Measurements from ENCODE around the gene RNF217. TPM values are rescaled to one million over a fixed set of nuclear protein-coding genes. Genes with fewer than 3 reads are reported as not detected.
"Not testable (repeated sequence)": the region's sequence is repeated elsewhere in the genome, so short reads cannot be mapped to it uniquely, and the experiment has no call there.

The RNF217 gene
- total RNA-seq, 1 donor from 2014 or later: 8.0 TPM

GRCh38 chr6:125075073-125075472 is 112.8 kb downstream of the RNF217 start:
- ATAC-seq; intact Hi-C loops (cut with DNase I); DNase-seq (ENCODE audit: missing footprints): not testable (repeated sequence)

DNA sequence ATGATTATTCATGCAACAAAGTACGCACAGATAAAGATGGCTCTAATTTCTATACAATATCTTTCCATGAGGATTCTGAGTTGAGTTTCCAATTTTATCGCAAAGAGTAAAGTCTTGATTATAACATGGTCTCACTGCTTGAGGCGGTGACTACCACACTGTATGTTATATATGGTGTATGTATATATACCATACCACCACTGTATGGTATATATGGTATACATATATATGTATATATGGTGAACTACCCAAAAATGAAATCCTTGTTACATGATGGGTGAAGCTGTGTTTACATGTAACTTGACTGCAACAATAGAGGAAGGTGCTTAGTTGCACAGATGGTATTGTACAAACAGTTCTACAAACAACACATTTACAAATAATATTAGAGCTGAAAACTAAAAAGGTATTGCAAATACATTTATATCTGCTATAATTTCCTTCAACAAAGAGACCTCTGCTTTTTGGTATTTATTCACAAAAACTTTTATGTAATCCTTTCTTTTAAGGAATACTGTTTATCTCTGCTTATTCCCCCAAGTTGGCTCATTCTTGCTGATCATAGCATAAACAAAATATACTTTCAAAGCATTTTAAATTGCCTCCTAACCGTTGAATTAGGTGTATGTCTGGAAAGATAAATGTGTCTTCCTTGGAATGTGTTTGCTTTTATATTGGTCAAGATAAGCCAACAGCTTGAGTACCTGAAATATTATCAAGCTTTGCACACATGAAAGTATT is 113.7 kb downstream of the RNF217 start:
- DNase-seq (ENCODE audit: missing footprints) (no peak), ATAC-seq (no peak)
- intact Hi-C loops (cut with DNase I): no loop called here

DNA sequence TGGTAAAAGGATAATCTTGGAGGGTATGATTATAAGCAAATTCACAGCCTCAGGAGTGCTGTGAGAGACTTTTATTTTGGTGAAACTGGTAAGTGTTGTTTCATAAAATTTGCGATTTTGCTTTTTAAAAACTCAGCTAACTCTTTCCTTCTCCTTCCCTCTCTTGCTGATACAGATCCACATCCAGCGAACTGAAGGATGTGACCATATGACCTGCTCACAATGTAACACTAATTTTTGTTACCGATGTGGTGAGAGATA is 114.2 kb downstream of the RNF217 start:
- DNase-seq (ENCODE audit: missing footprints): no peak
- ATAC-seq: no peak
- intact Hi-C loops (cut with DNase I): no loop called here

GRCh38 chr6:125077453-125077852 is 115.2 kb downstream of the RNF217 start:
- ATAC-seq: no peak
- intact Hi-C loops (cut with DNase I): no loop called here

DNA sequence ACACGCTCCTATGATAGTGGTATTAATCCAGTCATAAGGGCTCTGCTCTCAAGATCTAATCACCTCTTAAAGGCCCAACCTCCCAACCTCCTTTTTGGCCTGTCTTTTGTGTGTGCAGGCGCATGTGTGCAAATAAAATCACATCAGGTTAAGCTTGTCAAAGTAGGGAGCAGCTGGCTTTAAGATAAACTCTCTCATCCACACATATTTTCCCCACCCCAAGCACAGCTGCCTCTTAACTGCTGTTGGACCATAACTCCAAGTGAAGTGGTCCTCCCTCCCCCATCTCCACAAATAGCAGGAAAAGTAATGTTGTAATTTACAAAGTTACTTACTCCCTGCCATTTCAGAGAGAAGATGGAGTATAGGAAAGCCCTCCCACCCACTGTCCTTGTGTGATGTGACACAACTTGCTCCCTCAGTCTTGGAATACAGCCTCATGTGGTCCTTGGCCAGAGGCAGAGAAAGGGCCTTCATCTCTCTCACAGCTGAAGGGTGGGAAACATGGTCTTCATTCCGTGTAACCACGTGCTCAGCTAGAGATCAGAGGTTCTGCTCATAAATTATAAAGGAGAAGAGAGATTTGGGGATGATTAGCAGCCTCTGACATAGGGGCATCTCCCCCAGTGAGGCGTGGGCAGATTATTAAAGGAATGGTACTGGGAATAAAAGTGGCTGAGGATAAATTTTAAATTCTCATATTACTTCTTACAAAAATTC is 116.5 kb downstream of the RNF217 start:
- no peak for ATAC-seq
- intact Hi-C loops (cut with DNase I): no loop called here
- no peak for DNase-seq (ENCODE audit: missing footprints)

More at GRCh38 chr6:125077453-125077852, 115.2 kb downstream of the RNF217 start:
- no peak for DNase-seq (ENCODE audit: missing footprints)

- DNase-seq (ENCODE audit: missing footprints) (no peak), ATAC-seq (no peak)
- intact Hi-C loops (cut with DNase I): no loop called here
Observed at GRCh38 chr6:125082908-125083683, 120.9 kb downstream of the RNF217 start.

DNA sequence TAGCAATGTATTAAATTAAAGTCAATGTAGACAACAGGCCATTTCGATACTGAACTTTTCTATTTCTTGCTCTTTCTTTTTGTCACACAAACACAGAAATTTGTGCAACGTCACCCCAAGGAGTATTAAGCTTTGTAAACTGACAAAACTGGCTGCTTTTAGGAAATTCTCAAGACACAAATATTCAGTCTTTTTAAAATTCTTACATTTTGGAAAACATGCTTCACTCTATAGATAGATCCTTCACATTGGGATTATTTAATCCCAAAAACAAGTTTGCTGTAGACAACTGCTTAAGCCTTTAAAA is 121.4 kb downstream of the RNF217 start:
- DNase-seq (ENCODE audit: missing footprints) (no peak), ATAC-seq (no peak)
- intact Hi-C loops (cut with DNase I): no loop called here

- ATAC-seq (no peak), DNase-seq (ENCODE audit: missing footprints) (no peak)
- intact Hi-C loops (cut with DNase I): no loop called here
Observed at GRCh38 chr6:125086716-125087115, 124.5 kb downstream of the RNF217 start.

- no peak for DNase-seq (ENCODE audit: missing footprints)
- intact Hi-C loops (cut with DNase I): no loop called here
- peak; percentile 48 for ATAC-seq
Observed at GRCh38 chr6:125088963-125089362, 126.7 kb downstream of the RNF217 start.

GRCh38 chr6:125094563-125094962 is 132.3 kb downstream of the RNF217 start:
- no peak for DNase-seq (ENCODE audit: missing footprints)
- ATAC-seq: no peak
- intact Hi-C loops (cut with DNase I): loop anchor here (10.0 kb wide), 1 partner anchor 90 kb away; no protein-coding TSS in a partner anchor

GRCh38 chr6:125095580-125096301 is 133.5 kb downstream of the RNF217 start:
- no peak for DNase-seq (ENCODE audit: missing footprints)
- ATAC-seq: no peak
- intact Hi-C loops (cut with DNase I): loop anchor here (10.0 kb wide), 1 partner anchor 91 kb away; no protein-coding TSS in a partner anchor

- intact Hi-C loops (cut with DNase I): loop anchor here (10.0 kb wide), 1 partner anchor 92 kb away; no protein-coding TSS in a partner anchor
- ATAC-seq: no peak
- DNase-seq (ENCODE audit: missing footprints): no peak
Observed at GRCh38 chr6:125097186-125097585, 134.9 kb downstream of the RNF217 start.

GRCh38 chr6:125098253-125098652 is 136.0 kb downstream of the RNF217 start:
- DNase-seq (ENCODE audit: missing footprints): no peak
- intact Hi-C loops (cut with DNase I): loop anchor here (10.0 kb wide), 1 partner anchor 93 kb away; no protein-coding TSS in a partner anchor
- ATAC-seq: no peak

- intact Hi-C loops (cut with DNase I): loop anchor here (1.0 to 10.0 kb wide), 2 partner anchors 95 to 138 kb away; no protein-coding TSS in a partner anchor
- peak; percentile 95 for ATAC-seq
- DNase-seq (ENCODE audit: missing footprints): peak; percentile 82
Observed at GRCh38 chr6:125099211-125100073, 137.2 kb downstream of the RNF217 start.

DNA sequence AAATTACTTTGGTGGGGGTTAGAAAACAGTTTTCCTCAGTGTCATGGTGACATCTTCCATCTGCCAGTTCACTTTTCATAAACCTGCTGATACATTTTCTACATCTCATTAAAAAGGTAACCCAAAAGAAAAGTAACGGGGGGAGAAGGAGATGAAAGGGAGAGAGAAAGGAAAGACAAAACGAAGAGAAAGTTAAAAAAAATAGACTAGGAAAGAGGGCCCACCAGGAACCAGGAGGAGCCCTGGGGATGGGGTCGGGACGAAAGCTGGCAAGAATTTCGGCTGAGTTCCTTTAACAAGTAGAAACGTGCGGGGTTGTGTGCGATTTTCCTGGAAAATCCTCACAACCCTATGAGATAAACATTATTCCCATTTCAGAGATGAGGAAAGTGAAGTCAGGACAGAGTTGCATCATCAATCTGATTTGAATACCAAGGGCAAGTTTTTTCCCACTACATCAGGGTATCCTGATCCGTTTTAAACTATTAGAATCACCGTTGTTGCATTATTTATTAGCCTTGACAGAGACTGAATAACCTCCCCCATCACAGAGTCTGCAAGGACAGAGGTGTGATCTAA is 137.9 kb downstream of the RNF217 start:
- DNase-seq (ENCODE audit: missing footprints): no peak
- intact Hi-C loops (cut with DNase I): no loop called here
- no peak for ATAC-seq

- intact Hi-C loops (cut with DNase I): no loop called here
- ATAC-seq (no peak), DNase-seq (ENCODE audit: missing footprints) (no peak)
Observed at GRCh38 chr6:125101128-125101527, 138.9 kb downstream of the RNF217 start.

GRCh38 chr6:125101631-125102030 is 139.4 kb downstream of the RNF217 start:
- no peak for DNase-seq (ENCODE audit: missing footprints)
- intact Hi-C loops (cut with DNase I): no loop called here

GRCh38 chr6:125102411-125102810 is 140.2 kb downstream of the RNF217 start:
- ATAC-seq: no peak
- DNase-seq (ENCODE audit: missing footprints): no peak
- intact Hi-C loops (cut with DNase I): no loop called here

More at GRCh38 chr6:125101631-125102030, 139.4 kb downstream of the RNF217 start:
- ATAC-seq: no peak
